ENCODE data around the gene C1orf21.

C1orf21 gene

GRCh38 chr1:184429335-184429734 is 42.5 kb downstream of the C1orf21 start:
- DNase-seq (ENCODE audit: low read depth, low spot score), result no peak

DNA sequence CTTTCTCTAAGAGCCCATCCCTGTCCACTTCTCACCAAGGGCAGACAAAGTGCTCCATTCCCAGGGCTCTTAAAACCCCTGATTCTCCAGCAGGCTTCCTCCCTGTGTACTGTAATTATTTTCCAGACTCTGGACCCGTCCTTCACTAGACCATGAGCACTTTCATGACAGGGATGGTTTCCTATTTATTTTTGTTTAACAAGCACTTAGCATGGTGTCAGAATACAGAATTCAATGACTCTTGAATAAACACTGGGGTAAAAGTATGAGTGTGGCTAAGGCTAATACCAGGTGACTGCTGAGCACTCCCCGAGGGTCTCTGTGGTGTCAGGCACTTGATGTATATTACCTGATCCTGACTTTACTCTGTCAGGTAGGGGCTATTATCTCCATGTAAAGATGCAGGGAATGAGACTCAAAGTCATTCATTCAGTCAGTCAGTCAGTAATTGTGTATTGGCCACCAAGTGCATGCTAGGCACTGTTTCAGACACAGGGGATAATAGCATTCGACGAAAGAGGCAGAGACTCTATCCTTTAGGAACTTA is 47.2 kb downstream of the C1orf21 start:
- no peak overlapping the region for H3K4me3 ChIP-seq (ENCODE audit: low read length)
- no peak for DNase-seq (ENCODE audit: low read depth, low spot score)

More at GRCh38 chr1:184429335-184429734, 42.5 kb downstream of the C1orf21 start:
- no peak overlapping the region for H3K4me3 ChIP-seq (ENCODE audit: low read length)

GRCh38 chr1:184437291-184437690 is 50.5 kb downstream of the C1orf21 start:
- DNase-seq (ENCODE audit: low read depth, low spot score), result no peak
- no peak overlapping the region for H3K4me3 ChIP-seq (ENCODE audit: low read length)

- DNase-seq (ENCODE audit: low read depth, low spot score), result no peak
- no peak overlapping the region for H3K4me3 ChIP-seq (ENCODE audit: low read length)
These were observed 51.5 kb downstream of the C1orf21 start for GRCh38 chr1:184438363-184438762.

DNA sequence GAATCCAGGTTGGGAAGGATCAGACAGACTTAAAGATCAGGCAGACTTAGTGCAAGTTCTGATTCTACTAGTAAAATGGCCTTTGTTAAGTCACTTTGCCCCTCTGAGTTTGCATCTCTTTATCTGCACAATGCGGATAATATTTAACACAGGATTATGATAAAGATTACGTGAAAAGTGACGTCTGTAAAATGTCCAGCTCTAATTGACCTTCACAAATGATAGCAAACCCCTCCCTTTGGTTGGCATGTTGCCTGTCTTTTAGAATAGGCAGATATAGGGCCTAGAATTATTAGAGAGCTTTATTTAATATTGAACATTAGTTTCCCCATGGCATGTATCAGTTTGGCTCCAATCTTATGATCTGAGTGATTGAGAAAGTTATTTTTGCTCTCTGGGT is 55.4 kb downstream of the C1orf21 start:
- no peak for DNase-seq (ENCODE audit: low read depth, low spot score)
- no peak overlapping the region for H3K4me3 ChIP-seq (ENCODE audit: low read length)

- no peak overlapping the region for H3K4me3 ChIP-seq (ENCODE audit: low read length)
These were observed 56.4 kb downstream of the C1orf21 start for GRCh38 chr1:184443201-184443600.

DNA sequence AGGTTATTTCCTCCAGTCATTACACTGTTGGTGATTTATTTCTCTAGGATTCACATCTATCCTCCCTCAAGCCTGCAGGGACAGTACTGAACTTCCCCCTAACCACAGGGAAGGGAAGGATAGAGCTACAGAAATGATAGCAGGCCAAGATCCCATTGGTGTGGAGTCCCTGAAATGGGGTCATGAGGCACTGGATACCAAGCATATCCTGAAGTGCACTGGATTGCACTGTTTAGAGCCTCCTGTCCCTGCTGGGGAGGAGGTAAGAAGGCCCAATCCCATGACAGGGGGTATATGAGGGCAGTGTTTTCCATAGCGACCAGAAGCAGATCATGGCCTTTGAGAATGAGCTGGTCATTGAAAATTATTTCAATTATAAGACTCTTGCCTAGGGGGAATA is 56.8 kb downstream of the C1orf21 start:
- H3K4me3 ChIP-seq (ENCODE audit: low read length), result no peak overlapping the region
- no peak for DNase-seq (ENCODE audit: low read depth, low spot score)

More at GRCh38 chr1:184443201-184443600, 56.4 kb downstream of the C1orf21 start:
- no peak for DNase-seq (ENCODE audit: low read depth, low spot score)

- no peak overlapping the region for H3K4me3 ChIP-seq (ENCODE audit: low read length)
- no peak for DNase-seq (ENCODE audit: low read depth, low spot score)
These were observed 59.2 kb downstream of the C1orf21 start for GRCh38 chr1:184445997-184446396.

DNA sequence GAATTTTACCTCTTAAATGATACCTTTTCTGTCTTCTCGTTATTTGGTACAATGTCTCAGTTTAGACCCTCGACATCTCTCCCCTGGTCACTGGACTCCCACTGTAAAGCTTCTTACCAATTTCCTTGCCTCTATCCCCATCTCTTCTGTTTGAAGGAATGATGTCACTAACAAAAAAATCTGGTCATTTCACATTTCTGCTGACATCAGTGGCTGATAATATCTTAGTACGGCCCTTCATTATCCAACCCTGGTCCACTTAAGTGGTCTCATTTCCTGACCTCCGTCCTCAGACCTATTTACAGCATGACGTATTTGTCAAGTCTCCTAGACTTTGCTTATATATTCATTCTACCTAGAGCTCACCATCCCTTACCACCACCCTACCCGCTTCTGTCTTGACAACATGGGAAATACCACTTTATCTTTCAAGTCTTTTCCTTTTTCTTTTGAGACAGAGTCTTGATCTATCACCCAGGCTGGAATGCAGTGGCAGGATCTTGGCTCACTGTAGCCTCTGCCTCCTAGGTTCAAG is 60.9 kb downstream of the C1orf21 start:
- no peak for DNase-seq (ENCODE audit: low read depth, low spot score)
- no peak overlapping the region for H3K4me3 ChIP-seq (ENCODE audit: low read length)

GRCh38 chr1:184449916-184450315 is 63.1 kb downstream of the C1orf21 start:
- H3K4me3 ChIP-seq (ENCODE audit: low read length), result no peak overlapping the region
- no peak for DNase-seq (ENCODE audit: low read depth, low spot score)

DNA sequence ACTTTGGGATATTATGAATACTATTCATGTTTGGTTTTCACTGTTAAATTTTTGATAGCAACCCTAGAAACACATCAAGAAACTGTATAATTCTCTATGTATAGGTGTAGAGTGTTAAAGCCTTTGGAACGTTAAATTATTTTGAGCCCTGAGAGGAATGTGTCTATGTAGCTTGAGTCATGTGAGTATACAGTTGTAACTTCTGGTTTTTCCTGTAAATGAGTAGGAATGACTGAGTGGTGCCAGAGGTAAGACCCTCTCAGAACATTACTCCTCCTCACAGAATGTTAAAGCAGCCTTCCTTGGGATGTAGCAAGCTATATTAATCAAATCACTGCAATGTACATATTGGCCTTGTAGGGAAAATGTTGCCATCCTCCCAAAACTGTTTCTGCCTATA is 69.0 kb downstream of the C1orf21 start:
- no peak for DNase-seq (ENCODE audit: low read depth, low spot score)
- no peak overlapping the region for H3K4me3 ChIP-seq (ENCODE audit: low read length)

DNA sequence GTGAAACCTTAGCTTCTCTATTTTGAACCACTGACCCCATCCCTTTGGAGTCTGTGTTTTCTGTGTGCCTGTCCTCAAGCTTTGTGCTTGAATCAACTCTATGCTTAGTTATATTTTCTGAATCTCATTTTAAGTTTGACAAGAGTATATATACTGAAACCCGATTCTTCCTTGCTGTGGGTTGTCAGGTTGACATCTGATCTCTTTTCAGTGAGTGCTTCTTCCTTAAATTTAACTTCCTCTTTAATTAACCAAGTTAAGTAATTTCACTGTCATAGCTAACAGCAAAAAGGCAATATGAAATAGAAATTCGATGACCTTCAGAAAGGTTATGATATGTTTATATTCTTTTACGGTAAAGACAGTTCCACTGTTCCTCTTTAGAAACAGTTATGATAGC is 69.4 kb downstream of the C1orf21 start:
- no peak for DNase-seq (ENCODE audit: low read depth, low spot score)
- no peak overlapping the region for H3K4me3 ChIP-seq (ENCODE audit: low read length)

DNA sequence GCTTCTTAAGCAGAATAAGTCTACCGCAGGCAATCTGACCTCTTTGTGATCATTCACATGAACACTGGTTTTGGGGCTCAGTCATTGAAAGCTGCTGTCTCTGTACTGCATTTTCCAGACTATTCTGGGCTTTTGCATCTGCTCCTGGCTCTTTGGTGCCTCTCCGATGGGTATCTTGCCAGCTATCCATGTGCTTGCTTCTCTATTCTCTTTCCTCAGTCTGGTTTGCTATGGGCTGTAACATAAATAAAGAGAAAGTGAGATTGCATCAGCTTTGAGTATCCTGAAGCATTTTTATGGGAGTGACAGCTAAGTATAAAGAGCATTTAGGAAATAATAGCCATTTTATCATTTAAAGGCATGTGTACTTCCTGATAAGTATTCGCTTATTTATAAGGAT is 70.7 kb downstream of the C1orf21 start:
- DNase-seq (ENCODE audit: low read depth, low spot score), result no peak
- no peak overlapping the region for H3K4me3 ChIP-seq (ENCODE audit: low read length)

- DNase-seq (ENCODE audit: low read depth, low spot score), result no peak
- no peak overlapping the region for H3K4me3 ChIP-seq (ENCODE audit: low read length)
These were observed 74.5 kb downstream of the C1orf21 start for GRCh38 chr1:184461321-184461720.

DNA sequence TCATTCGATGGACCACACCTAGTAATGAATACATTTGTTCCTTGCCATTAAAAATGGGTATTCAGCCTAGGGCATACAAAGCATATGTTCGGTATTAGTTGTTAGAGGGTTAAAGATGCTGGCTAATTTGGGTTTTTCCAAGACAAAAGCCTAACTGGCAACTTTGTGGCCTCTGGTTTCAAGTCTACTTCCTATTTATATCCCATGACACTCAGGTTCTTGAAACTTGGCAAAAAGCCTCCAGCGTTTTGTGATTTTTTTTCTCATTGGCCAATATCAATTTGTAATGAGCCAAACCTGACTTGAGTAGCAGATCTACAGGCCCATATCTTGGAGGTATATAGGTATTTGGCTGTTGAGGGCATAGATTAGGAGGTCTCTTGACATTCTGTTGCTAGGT is 75.3 kb downstream of the C1orf21 start:
- DNase-seq (ENCODE audit: low read depth, low spot score), result no peak
- H3K4me3 ChIP-seq (ENCODE audit: low read length), result no peak overlapping the region

DNA sequence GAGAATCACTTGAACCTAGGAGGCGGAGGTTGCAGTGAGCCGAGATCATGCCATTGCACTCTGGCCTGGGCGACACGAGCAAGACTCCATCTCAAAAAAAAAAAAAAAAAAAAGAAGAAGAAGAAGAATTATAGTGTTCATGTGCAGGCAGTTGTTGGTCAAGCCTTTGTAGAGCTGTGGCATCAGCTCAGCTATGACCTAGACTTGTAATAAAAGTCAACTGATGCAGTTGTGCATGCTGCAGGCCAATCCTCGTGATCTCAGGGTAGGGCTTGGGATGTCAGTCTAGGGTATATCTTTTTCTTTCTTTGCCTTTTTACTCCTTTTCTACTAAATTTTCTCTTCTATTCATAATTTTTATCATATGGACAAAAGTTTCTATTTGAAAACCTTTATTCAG is 76.2 kb downstream of the C1orf21 start:
- no peak for DNase-seq (ENCODE audit: low read depth, low spot score)
- no peak overlapping the region for H3K4me3 ChIP-seq (ENCODE audit: low read length)

DNA sequence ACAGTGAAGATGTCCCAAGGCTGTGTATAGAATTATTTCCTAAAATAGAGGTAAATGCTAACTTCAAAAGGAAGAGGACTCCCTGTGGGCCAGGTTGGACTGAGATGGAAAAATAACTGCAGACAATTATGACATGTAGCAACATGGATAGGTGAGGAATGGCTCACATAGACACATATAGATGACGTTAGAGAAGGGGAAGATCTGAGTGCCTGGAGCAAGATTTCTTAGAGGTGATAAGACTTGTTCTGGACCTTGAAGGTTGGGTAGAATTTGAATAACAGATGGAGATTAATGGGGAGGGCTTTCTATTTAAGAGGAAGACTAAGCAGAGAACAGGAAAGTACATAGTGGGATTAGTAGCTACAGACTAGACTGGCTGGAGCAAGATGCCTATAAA is 76.9 kb downstream of the C1orf21 start:
- no peak overlapping the region for H3K4me3 ChIP-seq (ENCODE audit: low read length)
- no peak for DNase-seq (ENCODE audit: low read depth, low spot score)

GRCh38 chr1:184464757-184465156 is 77.9 kb downstream of the C1orf21 start:
- DNase-seq (ENCODE audit: low read depth, low spot score), result no peak
- H3K4me3 ChIP-seq (ENCODE audit: low read length), result no peak overlapping the region

DNA sequence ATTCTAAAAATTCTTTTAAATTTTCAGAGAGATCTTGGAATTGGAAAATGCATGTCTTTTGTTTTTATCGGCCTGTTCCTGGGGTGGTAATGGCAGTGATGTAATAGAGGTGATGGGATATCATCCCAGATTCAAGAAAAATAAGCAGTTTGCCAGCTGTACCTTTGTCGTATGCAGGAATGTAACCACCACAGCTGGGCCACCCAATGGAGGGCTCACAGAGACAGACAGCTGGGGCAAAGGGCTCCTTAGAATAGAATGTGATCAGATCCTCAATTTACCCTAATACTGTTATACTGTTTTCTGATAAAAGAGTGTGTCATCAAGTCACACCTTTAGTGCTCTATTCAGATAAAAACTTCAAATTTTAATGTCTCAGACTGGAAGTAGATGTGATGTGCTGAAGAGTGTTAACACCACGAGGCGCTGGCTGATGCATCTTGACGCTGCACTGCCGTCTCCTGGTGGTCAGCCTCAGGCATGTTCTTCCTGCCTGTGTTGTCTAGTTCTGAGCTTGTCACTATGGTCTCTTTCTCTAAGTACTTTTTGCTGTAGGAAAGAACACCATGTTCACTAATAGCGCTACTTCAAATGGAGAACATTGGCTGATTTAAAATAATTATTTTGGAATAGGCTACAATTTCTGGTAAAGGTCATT is 78.8 kb downstream of the C1orf21 start:
- no peak overlapping the region for H3K4me3 ChIP-seq (ENCODE audit: low read length)
- no peak for DNase-seq (ENCODE audit: low read depth, low spot score)

DNA sequence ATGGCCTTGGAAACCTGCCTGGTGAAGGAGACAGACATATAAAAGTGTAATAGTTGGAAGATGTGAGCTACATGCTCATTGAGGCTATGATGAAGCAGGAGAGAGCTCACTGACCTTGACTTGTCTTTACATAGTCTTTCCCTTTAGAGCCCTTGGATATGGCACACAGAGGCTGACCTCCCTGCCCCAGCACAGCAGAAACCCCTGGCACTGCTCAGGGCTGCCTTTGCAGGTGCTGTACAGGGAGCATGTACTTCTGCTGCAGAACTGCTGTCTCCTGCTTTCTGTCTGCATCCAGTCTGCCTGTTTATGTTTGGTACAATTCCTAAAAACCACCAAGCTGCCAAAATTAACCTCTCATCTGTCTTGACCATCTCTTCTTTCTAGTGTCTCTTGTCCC is 80.5 kb downstream of the C1orf21 start:
- no peak overlapping the region for H3K4me3 ChIP-seq (ENCODE audit: low read length)
- DNase-seq (ENCODE audit: low read depth, low spot score), result no peak

GRCh38 chr1:184469396-184469795 is 82.6 kb downstream of the C1orf21 start:
- H3K4me3 ChIP-seq (ENCODE audit: low read length), result no peak overlapping the region
- no peak for DNase-seq (ENCODE audit: low read depth, low spot score)

Data from Jurkat, Clone E6-1 (cell line).